ENCODE measurements around the gene CLK3. TPM values are rescaled to one million over a fixed set of nuclear protein-coding genes. Genes with fewer than 3 reads are reported as not detected.
A peak's percentile ranks its signal among the peaks of the same experiment; 100 is the strongest.

Gene CLK3
- total and polyA plus RNA-seq, 2 of the 13 experiments (the other 11 are each of a cell fraction or from before 2014, with no cell fraction given) = 41.5 to 82.0 TPM

- TF ChIP-seq HMGXB4 (CRISPR knock-in tag; IDR thresholded peaks at IDR 0.05; ENCODE audit: borderline replicate concordance in 1 of 2, low read depth in 1 of 2) (peak; percentile 85 to 93), GLI4 (CRISPR knock-in tag; IDR thresholded peaks at IDR 0.05; ENCODE audit: borderline replicate concordance) (no peak), ZNF281 (CRISPR knock-in tag; IDR thresholded peaks at IDR 0.05; ENCODE audit: borderline replicate concordance) (no peak), STAG1 (CRISPR knock-in tag; IDR thresholded peaks at IDR 0.05) (peak; percentile 84), ZNF761 (CRISPR knock-in tag; conservative IDR thresholded peaks at IDR 0.05) (no peak), ZNF501 (CRISPR knock-in tag; IDR thresholded peaks at IDR 0.05) (no peak), TFDP1 (CRISPR knock-in tag; IDR thresholded peaks at IDR 0.05; ENCODE audit: borderline replicate concordance) (no peak), MXD4 (CRISPR knock-in tag; IDR thresholded peaks at IDR 0.05) (no peak), MATR3 (CRISPR knock-in tag; IDR thresholded peaks at IDR 0.05) (no peak), ZNF335 (CRISPR knock-in tag; IDR thresholded peaks at IDR 0.05) (no peak), ZSCAN9 (CRISPR knock-in tag; IDR thresholded peaks at IDR 0.05; ENCODE audit: borderline replicate concordance) (no peak), XRCC5 (optimal IDR thresholded peaks at IDR 0.05; ENCODE audit: low read length) (peak; percentile 97), SMARCE1 (IDR thresholded peaks at IDR 0.05; ENCODE audit: borderline replicate concordance) (no peak), ELF3 (CRISPR knock-in tag; IDR thresholded peaks at IDR 0.05) (no peak), NCOA5 (CRISPR knock-in tag; IDR thresholded peaks at IDR 0.05) (no peak), ZBTB20 (CRISPR knock-in tag; IDR thresholded peaks at IDR 0.05; ENCODE audit: borderline replicate concordance, low read depth) (no peak), ARID4A (CRISPR knock-in tag; IDR thresholded peaks at IDR 0.05; ENCODE audit: borderline replicate concordance) (peak; percentile 41; the same call in 1 of the 2 replicates), NR2C2 (CRISPR knock-in tag; IDR thresholded peaks at IDR 0.05; ENCODE audit: borderline replicate concordance) (0 out of 2 replicates have a peak, but pooled peaks have one; percentile 20)
Measured at GRCh38 chr15:74620636-74621545, 5.3 kb downstream of the CLK3 start (continued).
